ENCODE data around the gene MORN1.
A peak's percentile ranks its signal among the peaks of the same experiment; 100 is the strongest.
"Not testable (repeated sequence)": the region's sequence is repeated elsewhere in the genome, so short reads cannot be mapped to it uniquely, and the experiment has no call there.

MORN1 gene

GRCh38 chr1:2302292-2302925, 88.9 kb downstream of the MORN1 start:
- no peak for DNase-seq

- no peak for DNase-seq
Observed at GRCh38 chr1:2301607-2302291, 89.6 kb downstream of the MORN1 start.

- DNase-seq: peak; percentile 13
Observed at GRCh38 chr1:2300851-2301606, 90.3 kb downstream of the MORN1 start.

- no peak for DNase-seq
Observed at GRCh38 chr1:2300004-2300771, 91.2 kb downstream of the MORN1 start.

- DNase-seq: no peak
Observed at GRCh38 chr1:2299131-2299627, 92.2 kb downstream of the MORN1 start.

- DNase-seq: no peak
Observed at GRCh38 chr1:2298685-2299084, 92.7 kb downstream of the MORN1 start.

- DNase-seq: no peak
Observed at GRCh38 chr1:2297246-2298011, 93.9 kb downstream of the MORN1 start.

GRCh38 chr1:2296614-2297013, 94.7 kb downstream of the MORN1 start:
- DNase-seq: no peak

- DNase-seq: not testable (repeated sequence)
Observed at GRCh38 chr1:2296211-2296610, 95.1 kb downstream of the MORN1 start.

- no peak for DNase-seq
Observed at GRCh38 chr1:2295526-2295925, 95.8 kb downstream of the MORN1 start.

GRCh38 chr1:2294725-2295078, 96.7 kb downstream of the MORN1 start:
- DNase-seq: no peak

GRCh38 chr1:2294033-2294724, 97.2 kb downstream of the MORN1 start:
- no peak for DNase-seq

- DNase-seq: no peak
Observed at GRCh38 chr1:2292725-2293450, 98.5 kb downstream of the MORN1 start.

GRCh38 chr1:2291577-2291976, 99.8 kb downstream of the MORN1 start:
- DNase-seq: no peak

- peak; percentile 99 for DNase-seq
Observed at GRCh38 chr1:2290595-2291510, 100.5 kb downstream of the MORN1 start.

- DNase-seq: no peak
Observed at GRCh38 chr1:2290171-2290578, 101.2 kb downstream of the MORN1 start.

- no peak for DNase-seq
Observed at GRCh38 chr1:2289607-2290006, 101.7 kb downstream of the MORN1 start.

GRCh38 chr1:2288816-2289536, 102.4 kb downstream of the MORN1 start:
- no peak for DNase-seq

GRCh38 chr1:2288311-2288710, 103.0 kb downstream of the MORN1 start:
- DNase-seq: no peak
